HEK293T (cell line): ENCODE data around the gene C20orf144.

Experiments used
- ARNT ChIP-seq: fragments of 450-650 bp; IDR thresholded peaks from 2 replicates; pipeline ENCODE4 v1.6.1; 2017; ENCODE audit warnings: mild to moderate bottlenecking
- BHLHE40 ChIP-seq: fragments of 450-650 bp; IDR thresholded peaks from 2 replicates; pipeline ENCODE4 v1.6.1; 2016; ENCODE audit warnings: mild to moderate bottlenecking, moderate library complexity, borderline replicate concordance
- CTBP1 ChIP-seq: fragments of 450-650 bp; IDR thresholded peaks from 2 replicates; pipeline ENCODE4 v1.6.1; 2016; ENCODE audit warnings: borderline replicate concordance
- ELF4 ChIP-seq: fragments of 450-650 bp; IDR thresholded peaks from 2 replicates; pipeline ENCODE4 v1.6.1; 2017; ENCODE audit warnings: antibody characterized with exemption
- FOXA1 ChIP-seq: fragments of 450-650 bp; IDR thresholded peaks from 2 replicates; pipeline ENCODE4 v1.6.1; 2016; ENCODE audit warnings: mild to moderate bottlenecking
- FOXK2 ChIP-seq: fragments of 450-650 bp; IDR thresholded peaks from 2 replicates; pipeline ENCODE4 v1.6.1; 2016; ENCODE audit warnings: mild to moderate bottlenecking
- FOXM1 ChIP-seq: fragments of 450-650 bp; IDR thresholded peaks from 2 replicates; pipeline ENCODE4 v1.6.1; 2017; ENCODE audit warnings: mild to moderate bottlenecking, borderline replicate concordance
- HDGF ChIP-seq: fragments of 450-650 bp; IDR thresholded peaks from 2 replicates; pipeline ENCODE4 v1.6.1; 2017; ENCODE audit warnings: antibody characterized with exemption, borderline replicate concordance
- L3MBTL2 ChIP-seq: fragments of 450-650 bp; conservative IDR thresholded peaks from 2 replicates; pipeline ENCODE4 v1.6.1; 2016; ENCODE audit warnings: mild to moderate bottlenecking
- PKNOX1 ChIP-seq: fragments of 450-650 bp; IDR thresholded peaks from 2 replicates; pipeline ENCODE4 v1.6.1; 2016
- SP1 ChIP-seq: fragments of 450-650 bp; IDR thresholded peaks from 2 replicates; pipeline ENCODE4 v1.6.1; 2017
- SUZ12 ChIP-seq: fragments of 450-650 bp; IDR thresholded peaks from 2 replicates; pipeline ENCODE4 v1.6.1; 2016; ENCODE audit warnings: mild to moderate bottlenecking
- TARDBP ChIP-seq: fragments of 450-650 bp; IDR thresholded peaks from 2 replicates; pipeline ENCODE4 v1.6.1; 2016
- ZNF384 ChIP-seq: fragments of 450-650 bp; IDR thresholded peaks from 2 replicates; pipeline ENCODE4 v1.6.1; 2016

- TF ChIP-seq FOXM1 = no peak
- TF ChIP-seq FOXK2 = no peak
- no peak for TF ChIP-seq SUZ12
- no peak for TF ChIP-seq HDGF
- TF ChIP-seq SP1 = no peak
- no peak for TF ChIP-seq TARDBP
- no peak for TF ChIP-seq ARNT
- no peak for TF ChIP-seq BHLHE40
- TF ChIP-seq CTBP1 = no peak
- TF ChIP-seq PKNOX1 = no peak
- TF ChIP-seq FOXA1 = no peak
- no peak for TF ChIP-seq L3MBTL2
- TF ChIP-seq ZNF384 = no peak
- no peak for TF ChIP-seq ELF4
These were observed 8.1 kb upstream of the C20orf144 start for GRCh38 chr20:33653900-33654596.
